Bronchial epithelial cell (primary cell): ENCODE measurements around the gene SUSD6. TPM values are rescaled to one million over a fixed set of nuclear protein-coding genes. Genes with fewer than 3 reads are reported as not detected.

ENCODE experiments used
- DNase-seq: peaks from one replicate; pipeline ENCODE4 v3.0.0-alpha.2; 2010; ENCODE audit warnings: low read depth
- FAIRE-seq: peaks from 2 replicates; lab custom pipeline; 2011; peaks lifted over from hg19 to GRCh38; lab: Jason Lieb, UNC
- H3K27me3 ChIP-seq: 2 replicates; pipeline ENCODE4 v1.5.1; 2011; ENCODE audit warnings: low read length; ENCODE audit not compliant: control insufficient read depth, insufficient read depth
- H3K36me3 ChIP-seq: 2 replicates; pipeline ENCODE4 v1.5.1; 2011; ENCODE audit warnings: low read length; ENCODE audit not compliant: control insufficient read depth, insufficient read depth
- H3K4me3 ChIP-seq: 2 replicates; pipeline ENCODE4 v1.5.1; 2011; ENCODE audit warnings: mild to moderate bottlenecking, low read depth, low read length, control low read depth
- CTCF ChIP-seq: IDR thresholded peaks from 2 replicates; pipeline ENCODE4 v1.5.1; 2011; ENCODE audit warnings: mild to moderate bottlenecking, moderate library complexity, low read length, control low read depth, inconsistent platforms; ENCODE audit not compliant: insufficient read depth, severe bottlenecking
- total RNA-seq: library from RNA; depleted of rRNA; stranded (reverse); fragments of >200 nt; gene quantifications from 2 replicates; pipeline ENCODE4 v1.2.1, GENCODE V29; 2014

SUSD6 gene
- total RNA-seq, 1 donor from 2014 or later, result 3.9 TPM

GRCh38 chr14:69701291-69701690, 89.9 kb downstream of the SUSD6 start:
- H3K4me3 ChIP-seq, result no peak overlapping the region
- H3K36me3 ChIP-seq, result peaks cover 14% of the 10 kb centered on the region
- no peak for TF ChIP-seq CTCF
- DNase-seq (no peak), FAIRE-seq (no peak)
- no peaks in the 10 kb centered on the region for H3K27me3 ChIP-seq

- TF ChIP-seq CTCF, result no peak
- FAIRE-seq, result no peak
- H3K27me3 ChIP-seq, result no peaks in the 10 kb centered on the region
- no peak overlapping the region for H3K4me3 ChIP-seq
- DNase-seq, result no peak
- H3K36me3 ChIP-seq, result peaks cover 16% of the 10 kb centered on the region
Observed at GRCh38 chr14:69701857-69702256, 90.5 kb downstream of the SUSD6 start.

- no peak for FAIRE-seq
Observed at GRCh38 chr14:69703047-69704039, 91.9 kb downstream of the SUSD6 start.

GRCh38 chr14:69704319-69704718, 92.9 kb downstream of the SUSD6 start:
- H3K4me3 ChIP-seq, result no peak overlapping the region
- no peaks in the 10 kb centered on the region for H3K27me3 ChIP-seq
- FAIRE-seq, result no peak
- H3K36me3 ChIP-seq, result peaks cover 20% of the 10 kb centered on the region
- TF ChIP-seq CTCF, result no peak
- no peak for DNase-seq

More at GRCh38 chr14:69703047-69704039, 91.9 kb downstream of the SUSD6 start:
- no peaks in the 10 kb centered on the region for H3K27me3 ChIP-seq
- H3K4me3 ChIP-seq, result no peak overlapping the region
- no peak for TF ChIP-seq CTCF
- DNase-seq, result no peak
- peaks cover 16% of the 10 kb centered on the region for H3K36me3 ChIP-seq

- FAIRE-seq (no peak), DNase-seq (no peak)
- no peaks in the 10 kb centered on the region for H3K27me3 ChIP-seq
- no peak overlapping the region for H3K4me3 ChIP-seq
- no peak for TF ChIP-seq CTCF
- peaks cover 20% of the 10 kb centered on the region for H3K36me3 ChIP-seq
Observed at GRCh38 chr14:69705706-69706105, 94.3 kb downstream of the SUSD6 start.
